Thoracic aorta (tissue), 2 donors: ENCODE measurements around the gene ST6GAL1. TPM values are rescaled to one million over a fixed set of nuclear protein-coding genes. Genes with fewer than 3 reads are reported as not detected.

Experiments used
- ATAC-seq: fragments of 150-250 bp; one replicate; pipeline ENCODE4 v1.8.0; 2017; ENCODE audit warnings: low read depth; ENCODE audit not compliant: insufficient number of reproducible peaks, low FRiP score
- DNase-seq: peaks from one replicate; pipeline ENCODE4 v3.0.0-alpha.2; 2020; ENCODE audit warnings: low spot score
- H3K27ac ChIP-seq, 2 donors: fragments of 200-600 bp; sonication (generic); 1 replicate in 1 of 2; 2 replicates in 1 of 2; pipeline ENCODE4 v1.5.1; 2016; ENCODE audit warnings: mild to moderate bottlenecking in 2 of 2, moderate library complexity in 2 of 2
- H3K27me3 ChIP-seq: fragments of 200-600 bp; sonication (generic); replicated peaks from 2 replicates; pipeline ENCODE4 v1.6.0; 2016; ENCODE audit warnings: mild to moderate bottlenecking; ENCODE audit not compliant: insufficient read depth
- H3K36me3 ChIP-seq: fragments of 200-600 bp; sonication (generic); one replicate; pipeline ENCODE4 v1.5.1; 2016
- H3K4me1 ChIP-seq, 2 donors: fragments of 200-600 bp; sonication (generic); 1 replicate in 1 of 2; 2 replicates in 1 of 2; pipeline versions ENCODE4 v1.5.1 to v1.6.0; 2016; ENCODE audit warnings: low read depth in 2 of 2, mild to moderate bottlenecking in 1 of 2; ENCODE audit not compliant: control insufficient read depth in 1 of 2
- H3K4me3 ChIP-seq: fragments of 200-600 bp; sonication (generic); 2 replicates; pipeline ENCODE4 v1.5.1; 2016; ENCODE audit warnings: mild to moderate bottlenecking
- H3K9me3 ChIP-seq: fragments of 200-600 bp; sonication (generic); 2 replicates; pipeline ENCODE4 v1.5.1; 2016
- total RNA-seq, 2 donors: library from RNA; depleted of rRNA; stranded (reverse); fragments of >200 nt; gene quantifications; one replicate each; pipeline versions ENCODE4 v1.1.0 to v1.2.3, GENCODE V29; 2016
- TF ChIP-seq, protein P1 (sequence below): fragments of 200-600 bp; sonication (generic); IDR thresholded peaks from one replicate; pipeline ENCODE4 v1.5.1; 2019; ENCODE audit warnings: antibody characterized with exemption

The ST6GAL1 gene
- total RNA-seq, 2 donors from 2014 or later = 89.5 to 141 TPM

DNA sequence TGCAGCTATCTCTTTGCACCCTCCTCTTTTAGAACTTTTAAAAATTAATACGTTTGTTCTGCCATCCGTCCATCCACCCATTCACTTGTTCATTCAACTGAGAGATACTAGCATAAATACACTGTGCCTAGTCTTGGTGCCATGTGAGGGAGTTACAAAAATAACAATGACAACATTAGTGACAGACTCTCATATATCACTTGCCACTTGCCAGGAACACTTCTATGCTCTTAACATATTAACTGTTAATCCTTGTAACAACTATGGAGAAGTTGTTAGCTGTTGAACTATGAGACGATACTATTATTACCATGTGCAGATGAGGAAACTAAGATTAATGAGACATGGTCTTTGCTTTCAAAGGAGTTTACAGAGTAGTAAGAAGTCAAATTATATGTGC lies 175.4 kb downstream of the ST6GAL1 start:
- ATAC-seq (no peak), DNase-seq (no peak)
- Histone ChIP-seq H3K4me3 (no peak overlapping the region), H3K27ac (peak overlapping the region; percentile 81 to 84), H3K4me1 (peaks cover 27 to 69% of the 10 kb centered on the region in 2 donors), H3K36me3 (no peaks in the 10 kb centered on the region), H3K9me3 (no peaks in the 10 kb centered on the region), H3K27me3 (no peaks in the 10 kb centered on the region)
- TF ChIP-seq, protein P1, sequence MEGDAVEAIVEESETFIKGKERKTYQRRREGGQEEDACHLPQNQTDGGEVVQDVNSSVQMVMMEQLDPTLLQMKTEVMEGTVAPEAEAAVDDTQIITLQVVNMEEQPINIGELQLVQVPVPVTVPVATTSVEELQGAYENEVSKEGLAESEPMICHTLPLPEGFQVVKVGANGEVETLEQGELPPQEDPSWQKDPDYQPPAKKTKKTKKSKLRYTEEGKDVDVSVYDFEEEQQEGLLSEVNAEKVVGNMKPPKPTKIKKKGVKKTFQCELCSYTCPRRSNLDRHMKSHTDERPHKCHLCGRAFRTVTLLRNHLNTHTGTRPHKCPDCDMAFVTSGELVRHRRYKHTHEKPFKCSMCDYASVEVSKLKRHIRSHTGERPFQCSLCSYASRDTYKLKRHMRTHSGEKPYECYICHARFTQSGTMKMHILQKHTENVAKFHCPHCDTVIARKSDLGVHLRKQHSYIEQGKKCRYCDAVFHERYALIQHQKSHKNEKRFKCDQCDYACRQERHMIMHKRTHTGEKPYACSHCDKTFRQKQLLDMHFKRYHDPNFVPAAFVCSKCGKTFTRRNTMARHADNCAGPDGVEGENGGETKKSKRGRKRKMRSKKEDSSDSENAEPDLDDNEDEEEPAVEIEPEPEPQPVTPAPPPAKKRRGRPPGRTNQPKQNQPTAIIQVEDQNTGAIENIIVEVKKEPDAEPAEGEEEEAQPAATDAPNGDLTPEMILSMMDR = no peak

DNA sequence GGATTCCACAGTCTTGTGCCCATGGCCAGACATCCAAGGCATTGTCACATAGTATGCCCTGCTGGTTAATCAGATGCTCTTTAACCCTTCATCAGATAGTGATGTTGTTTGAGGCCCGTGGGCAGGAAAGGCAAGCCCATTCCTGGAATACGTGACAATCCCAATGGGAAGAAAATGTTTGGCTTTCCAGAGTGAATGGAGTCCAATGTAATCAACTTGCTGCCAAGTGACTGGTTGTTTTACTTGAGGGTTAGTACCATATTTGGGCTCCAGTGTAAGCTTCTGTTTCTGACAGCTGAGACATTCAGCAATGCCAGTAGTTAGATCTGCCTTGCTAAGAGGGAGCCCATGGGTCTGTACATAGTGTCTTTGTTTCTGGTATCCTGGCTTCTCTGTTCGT lies 177.7 kb downstream of the ST6GAL1 start:
- Histone ChIP-seq H3K9me3 (no peaks in the 10 kb centered on the region), H3K4me1 (peaks cover 14 to 54% of the 10 kb centered on the region in 2 donors), H3K4me3 (no peak overlapping the region), H3K36me3 (no peaks in the 10 kb centered on the region), H3K27ac (peak overlapping the region; percentile 81 to 84), H3K27me3 (no peaks in the 10 kb centered on the region)
- TF ChIP-seq, protein P1 = no peak
- ATAC-seq (peak; percentile 91), DNase-seq (peak; percentile 25)

DNA sequence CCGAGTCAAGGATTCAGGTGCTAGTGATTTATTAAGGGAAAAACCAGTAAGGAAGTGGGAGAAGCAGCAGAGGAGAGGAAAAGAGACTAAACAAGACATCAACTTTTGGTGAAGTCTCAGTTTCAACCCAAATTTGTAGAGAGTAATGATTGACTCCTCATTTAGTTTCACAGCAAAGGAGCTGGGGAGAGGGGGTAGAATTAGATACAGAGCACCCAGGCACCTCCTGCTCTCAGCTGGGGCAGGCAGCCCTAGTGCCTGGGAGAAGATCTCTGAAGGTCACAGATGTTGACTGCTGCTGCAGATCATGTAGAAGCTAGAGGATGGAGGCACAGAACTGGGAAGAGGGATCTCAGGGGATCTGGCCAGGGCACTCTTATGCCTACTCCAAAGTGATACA lies 179.8 kb downstream of the ST6GAL1 start:
- no peak overlapping the region for H3K4me3 ChIP-seq
- peak overlapping the region; percentile 23 to 62 for H3K27ac ChIP-seq
- no peaks in the 10 kb centered on the region for H3K9me3 ChIP-seq
- no peaks in the 10 kb centered on the region for H3K36me3 ChIP-seq
- ATAC-seq (no peak), DNase-seq (no peak)
- H3K27me3 ChIP-seq = no peaks in the 10 kb centered on the region
- H3K4me1 ChIP-seq = peaks cover 9 to 39% of the 10 kb centered on the region in 2 donors
- TF ChIP-seq, protein P1 = no peak

DNA sequence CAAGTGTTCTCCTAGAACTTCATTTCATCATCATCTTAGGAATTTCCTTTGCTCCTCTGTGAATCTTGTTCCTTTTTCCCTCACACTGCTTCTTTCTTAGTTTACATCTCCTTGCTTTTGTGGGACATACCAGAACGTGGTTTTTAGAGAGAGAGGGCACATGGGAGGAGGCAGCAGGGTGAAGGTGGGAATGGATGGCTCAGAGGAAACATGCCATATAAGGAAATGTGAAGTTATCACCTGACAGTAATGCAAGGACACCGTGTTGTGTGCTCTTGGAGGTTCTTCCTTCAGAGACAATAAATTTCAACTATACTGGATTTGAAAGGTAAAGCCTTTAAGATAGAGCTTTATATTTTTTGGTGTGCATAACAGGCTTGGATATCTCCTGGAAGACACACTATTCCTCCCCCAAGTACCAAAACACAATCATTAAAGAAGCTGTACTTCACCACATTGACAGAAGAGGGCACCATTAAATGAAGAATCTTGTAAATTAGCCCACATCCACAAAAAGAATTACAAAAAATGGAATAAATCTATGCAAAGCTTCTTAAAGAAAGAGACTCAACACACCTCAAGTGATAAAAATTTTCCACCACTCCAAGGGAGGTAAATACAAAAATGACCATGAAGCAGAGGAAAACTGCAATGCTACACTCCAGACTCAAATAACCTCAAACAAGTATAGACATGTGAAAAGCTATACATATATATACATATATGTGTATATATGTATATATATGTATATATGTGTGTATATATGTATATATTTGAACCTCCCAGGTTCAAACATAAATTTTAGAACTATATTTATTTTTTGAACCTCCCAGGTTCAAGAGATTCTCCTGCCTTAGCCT lies 182.8 kb downstream of the ST6GAL1 start:
- Histone ChIP-seq H3K36me3 (no peaks in the 10 kb centered on the region), H3K4me3 (no peak overlapping the region), H3K27me3 (no peaks in the 10 kb centered on the region), H3K27ac (no peak overlapping the region), H3K9me3 (no peaks in the 10 kb centered on the region), H3K4me1 (peaks cover 0 to 11% of the 10 kb centered on the region in 2 donors)
- ATAC-seq (no peak), DNase-seq (no peak)
- TF ChIP-seq, protein P1 = peak; percentile 59

DNA sequence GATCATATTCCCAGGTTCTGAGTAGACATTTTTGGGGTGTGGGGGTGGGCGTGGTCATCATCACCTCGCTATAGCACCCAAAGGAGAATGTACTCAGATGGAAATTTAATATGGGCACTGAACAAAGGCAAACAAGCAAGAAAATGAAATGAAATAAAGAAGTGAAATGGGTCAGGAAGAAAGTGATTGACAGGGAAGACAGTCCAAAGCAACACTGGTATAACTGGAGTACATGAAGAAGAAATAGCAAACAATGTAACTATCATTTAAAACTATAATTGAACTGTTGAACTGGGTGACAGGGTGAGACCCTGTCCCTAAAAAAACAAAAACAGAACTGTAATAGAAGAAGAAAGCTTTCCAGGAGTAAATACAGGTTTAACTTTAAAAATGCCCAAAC lies 184.2 kb downstream of the ST6GAL1 start:
- Histone ChIP-seq H3K27ac (no peak overlapping the region), H3K4me3 (no peak overlapping the region), H3K27me3 (no peaks in the 10 kb centered on the region), H3K4me1 (peaks cover 0 to 6% of the 10 kb centered on the region in 2 donors), H3K36me3 (no peaks in the 10 kb centered on the region), H3K9me3 (no peaks in the 10 kb centered on the region)
- ATAC-seq = no peak
- no peak for DNase-seq
- TF ChIP-seq, protein P1 = no peak
